ENCODE measurements around the gene DVL2. TPM values are rescaled to one million over a fixed set of nuclear protein-coding genes. Genes with fewer than 3 reads are reported as not detected.

DVL2 gene
- total and polyA plus RNA-seq, 2 of the 13 experiments (the other 11 are each of a cell fraction or from before 2014, with no cell fraction given) = 5.7 to 38.2 TPM

DNA sequence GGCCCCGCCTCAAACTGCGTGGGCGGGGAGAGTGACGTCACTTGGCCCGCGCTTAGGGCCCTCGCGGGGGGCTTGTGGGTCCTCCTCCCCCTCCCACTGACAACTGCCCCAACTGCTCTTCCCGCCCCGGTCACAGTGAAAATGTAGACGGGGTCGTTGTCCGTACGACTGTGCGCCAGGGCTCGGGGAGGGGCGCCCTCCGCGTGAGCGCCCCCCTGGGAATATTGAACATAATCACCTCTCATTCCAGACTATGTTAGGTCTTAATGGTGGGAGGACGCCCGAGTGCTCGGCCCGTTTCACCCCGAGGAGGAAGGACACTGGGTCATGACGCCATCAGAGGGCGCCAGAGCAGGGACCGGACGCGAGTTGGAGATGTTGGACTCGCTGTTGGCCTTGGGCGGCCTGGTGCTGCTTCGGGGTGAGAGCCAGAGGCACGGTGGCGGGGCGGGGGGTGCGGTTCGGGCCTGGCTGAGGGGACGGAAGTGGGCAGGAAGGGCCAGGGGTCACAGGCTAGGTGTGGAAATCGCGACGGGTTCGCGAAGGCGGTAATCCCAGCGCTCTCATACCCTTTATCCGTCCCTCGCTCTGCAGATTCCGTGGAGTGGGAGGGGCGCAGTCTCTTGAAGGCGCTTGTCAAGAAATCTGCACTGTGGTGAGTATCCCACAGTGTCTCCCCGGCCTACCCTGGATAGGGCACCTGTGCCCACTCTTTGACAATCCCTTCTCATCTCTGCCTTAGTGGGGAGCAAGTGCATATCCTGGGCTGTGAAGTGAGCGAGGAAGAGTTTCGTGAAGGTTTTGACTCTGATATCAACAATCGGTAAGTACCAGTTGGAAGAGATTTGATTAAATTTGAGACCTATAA, 18.1 kb upstream of the DVL2 start, which contains the start of gene ELP5 (continued):
- TF ChIP-seq, protein P1, sequence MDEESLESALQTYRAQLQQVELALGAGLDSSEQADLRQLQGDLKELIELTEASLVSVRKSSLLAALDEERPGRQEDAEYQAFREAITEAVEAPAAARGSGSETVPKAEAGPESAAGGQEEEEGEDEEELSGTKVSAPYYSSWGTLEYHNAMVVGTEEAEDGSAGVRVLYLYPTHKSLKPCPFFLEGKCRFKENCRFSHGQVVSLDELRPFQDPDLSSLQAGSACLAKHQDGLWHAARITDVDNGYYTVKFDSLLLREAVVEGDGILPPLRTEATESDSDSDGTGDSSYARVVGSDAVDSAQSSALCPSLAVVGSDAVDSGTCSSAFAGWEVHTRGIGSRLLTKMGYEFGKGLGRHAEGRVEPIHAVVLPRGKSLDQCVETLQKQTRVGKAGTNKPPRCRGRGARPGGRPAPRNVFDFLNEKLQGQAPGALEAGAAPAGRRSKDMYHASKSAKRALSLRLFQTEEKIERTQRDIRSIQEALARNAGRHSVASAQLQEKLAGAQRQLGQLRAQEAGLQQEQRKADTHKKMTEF (CRISPR knock-in tag; IDR thresholded peaks at IDR 0.05) = peak; percentile 96
- TF ChIP-seq ZNF577 (CRISPR knock-in tag; IDR thresholded peaks at IDR 0.05; ENCODE audit: borderline replicate concordance, low read depth) (no peak), SALL1 (CRISPR knock-in tag; IDR thresholded peaks at IDR 0.05) (peak; percentile 82), NONO (IDR thresholded peaks at IDR 0.05) (no peak), NONO (CRISPR knock-in tag; conservative IDR thresholded peaks at IDR 0.05) (peak; percentile 88), ZFP37 (CRISPR knock-in tag; IDR thresholded peaks at IDR 0.05; ENCODE audit: borderline replicate concordance) (no peak), ZNF672 (CRISPR knock-in tag; IDR thresholded peaks at IDR 0.05) (no peak), CHD4 (IDR thresholded peaks at IDR 0.05; ENCODE audit: borderline replicate concordance, low read length) (peak; percentile 17; the same call in 1 of the 2 replicates), MYNN (CRISPR knock-in tag; IDR thresholded peaks at IDR 0.05; ENCODE audit: low read depth) (peak; percentile 65; the same call in 1 of the 2 replicates), ATRX (CRISPR knock-in tag; IDR thresholded peaks at IDR 0.05; ENCODE audit: borderline replicate concordance) (no peak), MTF1 (CRISPR knock-in tag; IDR thresholded peaks at IDR 0.05) (no peak), ZNF30 (CRISPR knock-in tag; IDR thresholded peaks at IDR 0.05) (no peak), KLF6 (CRISPR knock-in tag; IDR thresholded peaks at IDR 0.05) (peak; percentile 54), ZBTB7A (CRISPR knock-in tag; IDR thresholded peaks at IDR 0.05) (peak; percentile 68; the same call in 1 of the 2 replicates), TP53 (CRISPR knock-in tag; conservative IDR thresholded peaks at IDR 0.05) (peak; percentile 17; the same call in 1 of the 2 replicates), ZNF746 (CRISPR knock-in tag; IDR thresholded peaks at IDR 0.05) (peak; percentile 87; the same call in 1 of the 2 replicates), ZNF770 (CRISPR knock-in tag; IDR thresholded peaks at IDR 0.05) (no peak), GTF2F1 (IDR thresholded peaks at IDR 0.05; ENCODE audit: low read length) (peak; percentile 40; the same call in 1 of the 2 replicates), NFE2L1 (CRISPR knock-in tag; IDR thresholded peaks at IDR 0.05; ENCODE audit: borderline replicate concordance) (no peak), ESRRA (CRISPR knock-in tag; IDR thresholded peaks at IDR 0.05; ENCODE audit: low read depth) (peak; percentile 88), CREBL2 (CRISPR knock-in tag; IDR thresholded peaks at IDR 0.05; ENCODE audit: borderline replicate concordance) (no peak), MAFF (IDR thresholded peaks at IDR 0.05; ENCODE audit: low read depth, low read length) (no peak), MLLT10 (CRISPR knock-in tag; IDR thresholded peaks at IDR 0.05) (no peak), SATB2 (CRISPR knock-in tag; IDR thresholded peaks at IDR 0.05) (no peak), IRF2 (CRISPR knock-in tag; IDR thresholded peaks at IDR 0.05) (peak; percentile 88), IKZF1 (IDR thresholded peaks at IDR 0.05) (no peak), ZNF460 (CRISPR knock-in tag; IDR thresholded peaks at IDR 0.05; ENCODE audit: borderline replicate concordance) (peak; percentile 21; the same call in 1 of the 2 replicates)

Measured in HepG2 (cell line).